GM23338 (cell line): ENCODE measurements around the gene TTC38. TPM values are rescaled to one million over a fixed set of nuclear protein-coding genes. Genes with fewer than 3 reads are reported as not detected.

Experiments used
- ATAC-seq: fragments of 200-7000 bp; cut with Tn5 transposase; 3 replicates; pipeline ENCODE4 v1.9.1; 2020
- DNase-seq: peaks from one replicate; pipeline ENCODE4 v3.0.0-alpha.2; 2015; ENCODE audit warnings: low spot score
- H2AFZ ChIP-seq: fragments of 200-600 bp; sonication (generic); 2 replicates; pipeline ENCODE4 v1.8.0; 2016; ENCODE audit warnings: antibody characterized with exemption, mild to moderate bottlenecking, moderate library complexity
- H3F3A ChIP-seq: fragments of 200-600 bp; sonication (generic); replicated peaks from 2 replicates; pipeline ENCODE4 v1.8.0; 2017; ENCODE audit warnings: antibody characterized with exemption, mixed run types, low read depth
- H3K27ac ChIP-seq: fragments of 200-600 bp; sonication (generic); 2 replicates; pipeline ENCODE4 v1.6.1; 2016; ENCODE audit warnings: low read depth
- H3K27me3 ChIP-seq: fragments of 200-600 bp; sonication (generic); 2 replicates; pipeline ENCODE4 v1.8.0; 2016; ENCODE audit warnings: mild to moderate bottlenecking, mixed run types, moderate library complexity; ENCODE audit not compliant: insufficient read depth
- H3K36me3 ChIP-seq: fragments of 200-600 bp; sonication (generic); 2 replicates; pipeline ENCODE4 v1.8.0; 2016; ENCODE audit warnings: mild to moderate bottlenecking; ENCODE audit not compliant: insufficient read depth
- H3K4me1 ChIP-seq: fragments of 200-600 bp; sonication (generic); 2 replicates; pipeline ENCODE4 v1.8.0; 2016; ENCODE audit warnings: mild to moderate bottlenecking, moderate library complexity; ENCODE audit not compliant: insufficient read depth
- H3K4me2 ChIP-seq: fragments of 200-600 bp; sonication (generic); 2 replicates; pipeline ENCODE4 v1.7.1; 2017; ENCODE audit warnings: mixed run types
- H3K4me3 ChIP-seq: fragments of 200-600 bp; sonication (generic); 2 replicates; pipeline ENCODE4 v1.6.1; 2016; ENCODE audit warnings: mixed run types
- H3K79me2 ChIP-seq: fragments of 200-600 bp; sonication (generic); replicated peaks from 2 replicates; pipeline ENCODE4 v1.8.0; 2017; ENCODE audit warnings: mild to moderate bottlenecking; ENCODE audit not compliant: insufficient read depth
- H3K9me2 ChIP-seq: fragments of 200-600 bp; sonication (generic); 2 replicates; pipeline ENCODE4 v1.8.0; 2017; ENCODE audit not compliant: insufficient read depth
- H4K20me1 ChIP-seq: fragments of 200-600 bp; sonication (generic); replicated peaks from 2 replicates; pipeline ENCODE4 v1.8.0; 2017; ENCODE audit warnings: mild to moderate bottlenecking; ENCODE audit not compliant: insufficient read depth
- H3K27ac Mint-ChIP-seq: 2 replicates; pipeline ENCODE4 v1.8.0; 2020; ENCODE audit warnings: inconsistent platforms, mild to moderate bottlenecking, moderate library complexity, mixed read lengths
- H3K27me3 Mint-ChIP-seq: 3 replicates; pipeline ENCODE4 v1.8.0; 2022; ENCODE audit warnings: low read depth, mild to moderate bottlenecking, moderate library complexity, mixed read lengths, inconsistent platforms; ENCODE audit not compliant: insufficient read depth, poor library complexity
- H3K36me3 Mint-ChIP-seq: 3 replicates; pipeline ENCODE4 v1.8.0; 2021; ENCODE audit warnings: low read depth, mild to moderate bottlenecking, inconsistent platforms, moderate library complexity, mixed read lengths
- H3K4me1 Mint-ChIP-seq: 3 replicates; pipeline ENCODE4 v1.8.0; 2020; ENCODE audit warnings: mild to moderate bottlenecking, inconsistent platforms, mixed read lengths
- H3K4me3 Mint-ChIP-seq: 3 replicates; pipeline ENCODE4 v1.8.0; 2021; ENCODE audit warnings: moderate library complexity, mild to moderate bottlenecking, inconsistent platforms, mixed read lengths
- H3K9me3 Mint-ChIP-seq: 3 replicates; pipeline ENCODE4 v1.8.0; 2020; ENCODE audit warnings: moderate library complexity, mild to moderate bottlenecking, inconsistent platforms, mixed read lengths
- CREB1 ChIP-seq: fragments of 250-450 bp; sonication (Bioruptor Pico); IDR thresholded peaks from 2 replicates; pipeline ENCODE4 v1.5.0; 2020; ENCODE audit warnings: low read depth, mild to moderate bottlenecking, moderate library complexity
- EZH2 ChIP-seq: fragments of 200-600 bp; sonication (generic); IDR thresholded peaks from one replicate; pipeline ENCODE4 v1.8.0; 2017; ENCODE audit warnings: antibody characterized with exemption, mild to moderate bottlenecking, low read depth; ENCODE audit not compliant: unreplicated experiment
- EZH2phosphoT487 ChIP-seq: fragments of 200-600 bp; sonication (generic); IDR thresholded peaks from one replicate; pipeline ENCODE4 v1.8.1; 2018; ENCODE audit warnings: antibody characterized with exemption; ENCODE audit not compliant: unreplicated experiment
- JUNB ChIP-seq: IDR thresholded peaks from one replicate; pipeline ENCODE4 v1.6.1; 2016; ENCODE audit warnings: antibody characterized with exemption; ENCODE audit not compliant: unreplicated experiment
- NANOG ChIP-seq: IDR thresholded peaks from 2 replicates; pipeline ENCODE4 v1.6.1; 2016; ENCODE audit warnings: antibody characterized with exemption, borderline replicate concordance
- POLR2AphosphoS5 ChIP-seq: IDR thresholded peaks from 2 replicates; pipeline ENCODE4 v1.6.1; 2016; ENCODE audit warnings: antibody characterized with exemption, low read depth
- STAT1 ChIP-seq: IDR thresholded peaks from one replicate; pipeline ENCODE4 v1.6.1; 2016; ENCODE audit warnings: antibody characterized with exemption; ENCODE audit not compliant: unreplicated experiment
- ZNF114 ChIP-seq: fragments of 250-450 bp; sonication (Bioruptor Pico); IDR thresholded peaks from 2 replicates; pipeline ENCODE4 v1.5.0; 2020; ENCODE audit warnings: mild to moderate bottlenecking, moderate library complexity
- ZNF331 ChIP-seq: fragments of 250-450 bp; sonication (Bioruptor Pico); IDR thresholded peaks from 2 replicates; pipeline ENCODE4 v1.5.0; 2020; ENCODE audit warnings: low read depth, mild to moderate bottlenecking, moderate library complexity
- polyA plus RNA-seq: library from polyadenylated mRNA; unstranded; fragments of >200 nt; fragmentation: Nextera tagmentation; extraction: Ambion mirVana; gene quantifications from 2 replicates; pipeline ENCODE4 v1.2.1, GENCODE V29; 2016
- total RNA-seq: library from RNA; depleted of rRNA; stranded (reverse); fragments of >200 nt; shearing (Covaris generic); gene quantifications from 2 replicates; pipeline ENCODE4 v1.2.3, GENCODE V29; 2014
- TF ChIP-seq, protein P1 (sequence below), 2 experiments: fragments of 200-600 bp in 1 of 2; sonication (generic) in 1 of 2; conservative IDR thresholded peaks; 2 replicates each; pipeline versions ENCODE4 v1.5.1 to v1.6.1; 2016 to 2017; ENCODE audit warnings: antibody characterized with exemption in 2 of 2, low read depth in 2 of 2, mild to moderate bottlenecking in 2 of 2, moderate library complexity in 1 of 2
- TF ChIP-seq, protein P2 (sequence below): IDR thresholded peaks from one replicate; pipeline ENCODE4 v1.6.1; 2018; ENCODE audit warnings: antibody characterized with exemption; ENCODE audit not compliant: unreplicated experiment
- TF ChIP-seq, protein P3 (sequence below): IDR thresholded peaks from 2 replicates; pipeline ENCODE4 v1.6.1; 2016; ENCODE audit warnings: antibody characterized with exemption
- TF ChIP-seq, protein P4 (sequence below): fragments of 250-450 bp; sonication (Bioruptor Pico); IDR thresholded peaks from 2 replicates; pipeline ENCODE4 v1.5.0; 2020; ENCODE audit warnings: mild to moderate bottlenecking, moderate library complexity

The TTC38 gene
- total and polyA plus RNA-seq, 2 experiments from 2014 or later: 11.8 to 46.6 TPM

DNA sequence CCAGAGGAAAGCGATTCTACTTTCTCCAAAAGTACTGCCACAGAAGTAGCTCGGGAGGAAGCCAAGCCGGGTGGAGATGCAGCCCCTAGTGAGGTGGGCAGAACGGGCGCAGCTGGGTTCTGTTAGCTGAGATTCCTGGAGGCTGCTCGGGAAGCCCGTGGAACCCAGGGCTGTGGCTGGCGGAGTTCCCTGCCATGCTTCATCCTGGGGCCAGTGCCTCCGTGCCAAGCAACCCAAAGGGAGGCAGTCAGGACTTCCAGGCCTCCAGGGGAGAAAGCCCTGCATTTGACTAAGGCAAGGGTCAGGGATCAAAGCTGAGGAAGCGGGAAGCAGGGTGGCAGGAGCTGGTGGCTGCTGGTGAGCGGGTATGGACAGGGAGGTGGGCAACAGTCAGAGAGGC lies 61.0 kb downstream of the TTC38 start:
- no peaks in the 10 kb centered on the region for H3K9me2 ChIP-seq
- no peaks in the 10 kb centered on the region for H3K4me1 Mint-ChIP-seq
- H3K36me3 ChIP-seq: peaks cover 18% of the 10 kb centered on the region

More for the DNA sequence above, 61.0 kb downstream of the TTC38 start:
- Histone ChIP-seq H3K4me2 (no peak overlapping the region), H3F3A (no peaks in the 10 kb centered on the region), H3K4me1 (no peaks in the 10 kb centered on the region), H3K79me2 (no peaks in the 10 kb centered on the region), H3K27ac (no peak overlapping the region), H4K20me1 (no peaks in the 10 kb centered on the region; the same call in 1 of the 2 replicates), H3K4me3 (no peak overlapping the region), H3K27me3 (no peaks in the 10 kb centered on the region), H2AFZ (no peak overlapping the region)
- Mint-ChIP-seq H3K9me3 (no peaks in the 10 kb centered on the region), H3K36me3 (peaks cover 53% of the 10 kb centered on the region), H3K4me3 (no peak overlapping the region), H3K27me3 (peaks cover 3% of the 10 kb centered on the region), H3K27ac (no peak overlapping the region)
- no peak for DNase-seq
- no peak for ATAC-seq
- TF ChIP-seq, protein P1, sequence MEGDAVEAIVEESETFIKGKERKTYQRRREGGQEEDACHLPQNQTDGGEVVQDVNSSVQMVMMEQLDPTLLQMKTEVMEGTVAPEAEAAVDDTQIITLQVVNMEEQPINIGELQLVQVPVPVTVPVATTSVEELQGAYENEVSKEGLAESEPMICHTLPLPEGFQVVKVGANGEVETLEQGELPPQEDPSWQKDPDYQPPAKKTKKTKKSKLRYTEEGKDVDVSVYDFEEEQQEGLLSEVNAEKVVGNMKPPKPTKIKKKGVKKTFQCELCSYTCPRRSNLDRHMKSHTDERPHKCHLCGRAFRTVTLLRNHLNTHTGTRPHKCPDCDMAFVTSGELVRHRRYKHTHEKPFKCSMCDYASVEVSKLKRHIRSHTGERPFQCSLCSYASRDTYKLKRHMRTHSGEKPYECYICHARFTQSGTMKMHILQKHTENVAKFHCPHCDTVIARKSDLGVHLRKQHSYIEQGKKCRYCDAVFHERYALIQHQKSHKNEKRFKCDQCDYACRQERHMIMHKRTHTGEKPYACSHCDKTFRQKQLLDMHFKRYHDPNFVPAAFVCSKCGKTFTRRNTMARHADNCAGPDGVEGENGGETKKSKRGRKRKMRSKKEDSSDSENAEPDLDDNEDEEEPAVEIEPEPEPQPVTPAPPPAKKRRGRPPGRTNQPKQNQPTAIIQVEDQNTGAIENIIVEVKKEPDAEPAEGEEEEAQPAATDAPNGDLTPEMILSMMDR (conservative IDR thresholded peaks at IDR 0.05; ENCODE audit: low read depth in 2 of 2): no peak
- TF ChIP-seq ZNF331 (no peak), CREB1 (CRISPR knock-in tag) (no peak), STAT1 (no peak), EZH2phosphoT487 (no peak), POLR2AphosphoS5 (no peak), NANOG (no peak), EZH2 (no peak), ZNF114 (no peak), JUNB (no peak)
- TF ChIP-seq, protein P2, sequence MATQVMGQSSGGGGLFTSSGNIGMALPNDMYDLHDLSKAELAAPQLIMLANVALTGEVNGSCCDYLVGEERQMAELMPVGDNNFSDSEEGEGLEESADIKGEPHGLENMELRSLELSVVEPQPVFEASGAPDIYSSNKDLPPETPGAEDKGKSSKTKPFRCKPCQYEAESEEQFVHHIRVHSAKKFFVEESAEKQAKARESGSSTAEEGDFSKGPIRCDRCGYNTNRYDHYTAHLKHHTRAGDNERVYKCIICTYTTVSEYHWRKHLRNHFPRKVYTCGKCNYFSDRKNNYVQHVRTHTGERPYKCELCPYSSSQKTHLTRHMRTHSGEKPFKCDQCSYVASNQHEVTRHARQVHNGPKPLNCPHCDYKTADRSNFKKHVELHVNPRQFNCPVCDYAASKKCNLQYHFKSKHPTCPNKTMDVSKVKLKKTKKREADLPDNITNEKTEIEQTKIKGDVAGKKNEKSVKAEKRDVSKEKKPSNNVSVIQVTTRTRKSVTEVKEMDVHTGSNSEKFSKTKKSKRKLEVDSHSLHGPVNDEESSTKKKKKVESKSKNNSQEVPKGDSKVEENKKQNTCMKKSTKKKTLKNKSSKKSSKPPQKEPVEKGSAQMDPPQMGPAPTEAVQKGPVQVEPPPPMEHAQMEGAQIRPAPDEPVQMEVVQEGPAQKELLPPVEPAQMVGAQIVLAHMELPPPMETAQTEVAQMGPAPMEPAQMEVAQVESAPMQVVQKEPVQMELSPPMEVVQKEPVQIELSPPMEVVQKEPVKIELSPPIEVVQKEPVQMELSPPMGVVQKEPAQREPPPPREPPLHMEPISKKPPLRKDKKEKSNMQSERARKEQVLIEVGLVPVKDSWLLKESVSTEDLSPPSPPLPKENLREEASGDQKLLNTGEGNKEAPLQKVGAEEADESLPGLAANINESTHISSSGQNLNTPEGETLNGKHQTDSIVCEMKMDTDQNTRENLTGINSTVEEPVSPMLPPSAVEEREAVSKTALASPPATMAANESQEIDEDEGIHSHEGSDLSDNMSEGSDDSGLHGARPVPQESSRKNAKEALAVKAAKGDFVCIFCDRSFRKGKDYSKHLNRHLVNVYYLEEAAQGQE: no peak
- TF ChIP-seq, protein P3, sequence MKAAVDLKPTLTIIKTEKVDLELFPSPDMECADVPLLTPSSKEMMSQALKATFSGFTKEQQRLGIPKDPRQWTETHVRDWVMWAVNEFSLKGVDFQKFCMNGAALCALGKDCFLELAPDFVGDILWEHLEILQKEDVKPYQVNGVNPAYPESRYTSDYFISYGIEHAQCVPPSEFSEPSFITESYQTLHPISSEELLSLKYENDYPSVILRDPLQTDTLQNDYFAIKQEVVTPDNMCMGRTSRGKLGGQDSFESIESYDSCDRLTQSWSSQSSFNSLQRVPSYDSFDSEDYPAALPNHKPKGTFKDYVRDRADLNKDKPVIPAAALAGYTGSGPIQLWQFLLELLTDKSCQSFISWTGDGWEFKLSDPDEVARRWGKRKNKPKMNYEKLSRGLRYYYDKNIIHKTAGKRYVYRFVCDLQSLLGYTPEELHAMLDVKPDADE: no peak
- TF ChIP-seq, protein P4, sequence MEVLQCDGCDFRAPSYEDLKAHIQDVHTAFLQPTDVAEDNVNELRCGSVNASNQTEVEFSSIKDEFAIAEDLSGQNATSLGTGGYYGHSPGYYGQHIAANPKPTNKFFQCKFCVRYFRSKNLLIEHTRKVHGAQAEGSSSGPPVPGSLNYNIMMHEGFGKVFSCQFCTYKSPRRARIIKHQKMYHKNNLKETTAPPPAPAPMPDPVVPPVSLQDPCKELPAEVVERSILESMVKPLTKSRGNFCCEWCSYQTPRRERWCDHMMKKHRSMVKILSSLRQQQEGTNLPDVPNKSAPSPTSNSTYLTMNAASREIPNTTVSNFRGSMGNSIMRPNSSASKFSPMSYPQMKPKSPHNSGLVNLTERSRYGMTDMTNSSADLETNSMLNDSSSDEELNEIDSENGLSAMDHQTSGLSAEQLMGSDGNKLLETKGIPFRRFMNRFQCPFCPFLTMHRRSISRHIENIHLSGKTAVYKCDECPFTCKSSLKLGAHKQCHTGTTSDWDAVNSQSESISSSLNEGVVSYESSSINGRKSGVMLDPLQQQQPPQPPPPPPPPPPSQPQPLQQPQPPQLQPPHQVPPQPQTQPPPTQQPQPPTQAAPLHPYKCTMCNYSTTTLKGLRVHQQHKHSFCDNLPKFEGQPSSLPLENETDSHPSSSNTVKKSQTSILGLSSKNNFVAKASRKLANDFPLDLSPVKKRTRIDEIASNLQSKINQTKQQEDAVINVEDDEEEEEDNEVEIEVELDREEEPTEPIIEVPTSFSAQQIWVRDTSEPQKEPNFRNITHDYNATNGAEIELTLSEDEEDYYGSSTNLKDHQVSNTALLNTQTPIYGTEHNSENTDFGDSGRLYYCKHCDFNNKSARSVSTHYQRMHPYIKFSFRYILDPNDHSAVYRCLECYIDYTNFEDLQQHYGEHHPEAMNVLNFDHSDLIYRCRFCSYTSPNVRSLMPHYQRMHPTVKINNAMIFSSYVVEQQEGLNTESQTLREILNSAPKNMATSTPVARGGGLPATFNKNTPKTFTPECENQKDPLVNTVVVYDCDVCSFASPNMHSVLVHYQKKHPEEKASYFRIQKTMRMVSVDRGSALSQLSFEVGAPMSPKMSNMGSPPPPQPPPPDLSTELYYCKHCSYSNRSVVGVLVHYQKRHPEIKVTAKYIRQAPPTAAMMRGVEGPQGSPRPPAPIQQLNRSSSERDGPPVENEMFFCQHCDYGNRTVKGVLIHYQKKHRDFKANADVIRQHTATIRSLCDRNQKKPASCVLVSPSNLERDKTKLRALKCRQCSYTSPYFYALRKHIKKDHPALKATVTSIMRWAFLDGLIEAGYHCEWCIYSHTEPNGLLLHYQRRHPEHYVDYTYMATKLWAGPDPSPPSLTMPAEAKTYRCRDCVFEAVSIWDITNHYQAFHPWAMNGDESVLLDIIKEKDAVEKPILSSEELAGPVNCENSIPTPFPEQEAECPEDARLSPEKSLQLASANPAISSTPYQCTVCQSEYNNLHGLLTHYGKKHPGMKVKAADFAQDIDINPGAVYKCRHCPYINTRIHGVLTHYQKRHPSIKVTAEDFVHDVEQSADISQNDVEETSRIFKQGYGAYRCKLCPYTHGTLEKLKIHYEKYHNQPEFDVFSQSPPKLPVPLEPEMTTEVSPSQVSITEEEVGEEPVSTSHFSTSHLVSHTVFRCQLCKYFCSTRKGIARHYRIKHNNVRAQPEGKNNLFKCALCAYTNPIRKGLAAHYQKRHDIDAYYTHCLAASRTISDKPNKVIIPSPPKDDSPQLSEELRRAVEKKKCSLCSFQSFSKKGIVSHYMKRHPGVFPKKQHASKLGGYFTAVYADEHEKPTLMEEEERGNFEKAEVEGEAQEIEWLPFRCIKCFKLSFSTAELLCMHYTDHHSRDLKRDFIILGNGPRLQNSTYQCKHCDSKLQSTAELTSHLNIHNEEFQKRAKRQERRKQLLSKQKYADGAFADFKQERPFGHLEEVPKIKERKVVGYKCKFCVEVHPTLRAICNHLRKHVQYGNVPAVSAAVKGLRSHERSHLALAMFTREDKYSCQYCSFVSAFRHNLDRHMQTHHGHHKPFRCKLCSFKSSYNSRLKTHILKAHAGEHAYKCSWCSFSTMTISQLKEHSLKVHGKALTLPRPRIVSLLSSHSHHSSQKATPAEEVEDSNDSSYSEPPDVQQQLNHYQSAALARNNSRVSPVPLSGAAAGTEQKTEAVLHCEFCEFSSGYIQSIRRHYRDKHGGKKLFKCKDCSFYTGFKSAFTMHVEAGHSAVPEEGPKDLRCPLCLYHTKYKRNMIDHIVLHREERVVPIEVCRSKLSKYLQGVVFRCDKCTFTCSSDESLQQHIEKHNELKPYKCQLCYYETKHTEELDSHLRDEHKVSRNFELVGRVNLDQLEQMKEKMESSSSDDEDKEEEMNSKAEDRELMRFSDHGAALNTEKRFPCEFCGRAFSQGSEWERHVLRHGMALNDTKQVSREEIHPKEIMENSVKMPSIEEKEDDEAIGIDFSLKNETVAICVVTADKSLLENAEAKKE (CRISPR knock-in tag): no peak
